ENCODE data around the gene PLA2G4B.

- TF ChIP-seq ZNF274 (IDR thresholded peaks at IDR 0.05; ENCODE audit: low read depth, low read length) (no peak), YY1 (IDR thresholded peaks at IDR 0.05; ENCODE audit: insufficient read depth, insufficient read length) (no peak)
These were observed 58.7 kb downstream of the PLA2G4B start for GRCh38 chr15:41897363-41897799.
